Right lobe of liver (tissue), 6 donors: ENCODE data around the gene CACNA1E. TPM values are rescaled to one million over a fixed set of nuclear protein-coding genes. Genes with fewer than 3 reads are reported as not detected.

Source experiments
- ATAC-seq, 4 donors: fragments of 200-7000 bp; cut with Tn5 transposase; one replicate each; pipeline ENCODE4 v1.9.1; 2020; ENCODE audit warnings: mild to moderate bottlenecking in 4 of 4, moderate library complexity in 4 of 4
- DNase-seq, 3 donors: peaks; one replicate each; pipeline ENCODE4 v3.0.0-alpha.2; 2020
- H3K27ac ChIP-seq, 3 donors: fragments of 200-600 bp; one replicate each; pipeline ENCODE4 v1.8.0; 2022
- H3K27me3 ChIP-seq, 2 donors: fragments of 200-600 bp; one replicate each; pipeline ENCODE4 v1.8.0; 2022
- H3K36me3 ChIP-seq, 4 donors: fragments of 200-600 bp; sonication (generic) in 1 of 4; one replicate each; pipeline versions ENCODE4 v1.5.1 to v1.8.0; 2017 to 2022; ENCODE audit warnings: control low read depth in 1 of 4
- H3K4me1 ChIP-seq, 4 donors: fragments of 200-600 bp; sonication (generic) in 1 of 4; one replicate each; pipeline versions ENCODE4 v1.5.1 to v1.8.0; 2017 to 2022; ENCODE audit warnings: control low read depth in 1 of 4
- H3K4me3 ChIP-seq, 3 donors: fragments of 200-600 bp; one replicate each; pipeline ENCODE4 v1.8.0; 2022
- H3K9me3 ChIP-seq, 4 donors: fragments of 200-600 bp; sonication (generic) in 1 of 4; one replicate each; pipeline versions ENCODE4 v1.5.1 to v1.8.0; 2017 to 2022; ENCODE audit warnings: control low read depth in 1 of 4
- CTCF ChIP-seq, 4 donors: fragments of 200-600 bp in 3 of 4; fragments of 450-650 bp in 1 of 4; IDR thresholded peaks; one replicate each; pipeline versions ENCODE4 v1.5.1 to v1.8.0; 2016 to 2022; ENCODE audit warnings: antibody characterized with exemption in 4 of 4, mild to moderate bottlenecking in 2 of 4
- POLR2A ChIP-seq: fragments of 450-650 bp; IDR thresholded peaks from one replicate; pipeline ENCODE4 v1.6.1; 2017; ENCODE audit warnings: antibody characterized with exemption, mild to moderate bottlenecking
- WGBS: methylation state at CpG from one replicate; pipeline ENCODE4 v1.1.6; 2018; ENCODE audit warnings: low coverage, low lambda C conversion rate; ENCODE audit not compliant: insufficient coverage; ENCODE audit errors: missing lambda C conversion rate; 5-methylcytosine and 5-hydroxymethylcytosine counted together
- intact Hi-C, 2 donors: fragments of 100-400 bp; cut with DNase I; formaldehyde crosslinking; loops; one replicate each; pipeline versions ENCODE4 v1.11.2 to v1.14.1; 2022
- total RNA-seq, 6 experiments: library from RNA; depleted of rRNA in 2 of 6; stranded (reverse); fragments of >200 nt in 2 of 6; fragmentation: NEBNext Ultra II Directional in 3 of 6; extraction: Animal tissue kit (Norgen Biotek cat#: 25700) in 3 of 6; gene quantifications; one replicate each; pipeline versions ENCODE4 v1.1.0 to v1.2.4, GENCODE V29; 2016 to 2023
- donor health status: DM: no; HTN: yes; CAD: no.
- donor health status: DM: no; HTN: no; CAD: no.
- donor health status: DM: no; HTN: no; CAD: no.
- donor health status: DM: no; HTN: yes; CAD: no.
- donor health status: DM: no; HTN: yes; CAD: no.

CACNA1E gene
- total RNA-seq, 6 experiments from 2014 or later = 0.05 to 0.09 (median 0.06) TPM; not detected in 2

GRCh38 chr1:181640956-181641355, 157.6 kb downstream of the CACNA1E start:
- H3K9me3 ChIP-seq = no peaks in the 10 kb centered on the region
- DNase-seq (no peak), ATAC-seq (no peak)
- 62% methylated on average over 3 of the region's 3 CpGs for WGBS
- no peak overlapping the region for H3K4me3 ChIP-seq
- intact Hi-C loops = no loop called here
- no peaks in the 10 kb centered on the region for H3K4me1 ChIP-seq
- no peaks in the 10 kb centered on the region for H3K36me3 ChIP-seq
- no peaks in the 10 kb centered on the region for H3K27me3 ChIP-seq
- TF ChIP-seq CTCF (IDR thresholded peaks at IDR 0.05) = no peak
- no peak for TF ChIP-seq POLR2A
- no peak overlapping the region for H3K27ac ChIP-seq

- TF ChIP-seq POLR2A = no peak
- no peak for TF ChIP-seq CTCF (IDR thresholded peaks at IDR 0.05)
- Histone ChIP-seq H3K27ac (no peak overlapping the region), H3K4me3 (no peak overlapping the region), H3K9me3 (no peaks in the 10 kb centered on the region), H3K27me3 (no peaks in the 10 kb centered on the region), H3K36me3 (no peaks in the 10 kb centered on the region), H3K4me1 (no peaks in the 10 kb centered on the region)
- DNase-seq (no peak), ATAC-seq (no peak)
- intact Hi-C loops = no loop called here
- 39% methylated on average over 2 of the region's 3 CpGs for WGBS
Measured at GRCh38 chr1:181643631-181644030, 160.3 kb downstream of the CACNA1E start.

GRCh38 chr1:181645171-181645570, 161.9 kb downstream of the CACNA1E start:
- no peak for DNase-seq
- Histone ChIP-seq H3K27ac (no peak overlapping the region), H3K36me3 (no peaks in the 10 kb centered on the region), H3K4me3 (no peak overlapping the region), H3K27me3 (no peaks in the 10 kb centered on the region), H3K9me3 (no peaks in the 10 kb centered on the region), H3K4me1 (no peaks in the 10 kb centered on the region)
- intact Hi-C loops = no loop called here
- no peak for ATAC-seq
- WGBS = 40% methylated on average over 2 of the region's 5 CpGs
- TF ChIP-seq CTCF (IDR thresholded peaks at IDR 0.05) (no peak), POLR2A (no peak)

- Histone ChIP-seq H3K27me3 (no peaks in the 10 kb centered on the region), H3K36me3 (no peaks in the 10 kb centered on the region), H3K4me1 (no peaks in the 10 kb centered on the region), H3K4me3 (no peak overlapping the region), H3K27ac (no peak overlapping the region), H3K9me3 (no peaks in the 10 kb centered on the region)
- intact Hi-C loops = no loop called here
- WGBS = 82% methylated on average over 5 of the region's 8 CpGs
- no peak for TF ChIP-seq POLR2A
- no peak for TF ChIP-seq CTCF (IDR thresholded peaks at IDR 0.05)
- ATAC-seq (no peak), DNase-seq (no peak)
Measured at GRCh38 chr1:181646710-181647109, 163.4 kb downstream of the CACNA1E start.
